Measurements from ENCODE around the gene CCDC88A.

GRCh38 chr2:55327470-55328230, 92.0 kb downstream of the CCDC88A start:
- no peak for TF ChIP-seq EZH2 (IDR thresholded peaks at IDR 0.05; ENCODE audit: borderline replicate concordance, low read depth, low read length, poor library complexity, severe bottlenecking)
- TF ChIP-seq, protein P1, sequence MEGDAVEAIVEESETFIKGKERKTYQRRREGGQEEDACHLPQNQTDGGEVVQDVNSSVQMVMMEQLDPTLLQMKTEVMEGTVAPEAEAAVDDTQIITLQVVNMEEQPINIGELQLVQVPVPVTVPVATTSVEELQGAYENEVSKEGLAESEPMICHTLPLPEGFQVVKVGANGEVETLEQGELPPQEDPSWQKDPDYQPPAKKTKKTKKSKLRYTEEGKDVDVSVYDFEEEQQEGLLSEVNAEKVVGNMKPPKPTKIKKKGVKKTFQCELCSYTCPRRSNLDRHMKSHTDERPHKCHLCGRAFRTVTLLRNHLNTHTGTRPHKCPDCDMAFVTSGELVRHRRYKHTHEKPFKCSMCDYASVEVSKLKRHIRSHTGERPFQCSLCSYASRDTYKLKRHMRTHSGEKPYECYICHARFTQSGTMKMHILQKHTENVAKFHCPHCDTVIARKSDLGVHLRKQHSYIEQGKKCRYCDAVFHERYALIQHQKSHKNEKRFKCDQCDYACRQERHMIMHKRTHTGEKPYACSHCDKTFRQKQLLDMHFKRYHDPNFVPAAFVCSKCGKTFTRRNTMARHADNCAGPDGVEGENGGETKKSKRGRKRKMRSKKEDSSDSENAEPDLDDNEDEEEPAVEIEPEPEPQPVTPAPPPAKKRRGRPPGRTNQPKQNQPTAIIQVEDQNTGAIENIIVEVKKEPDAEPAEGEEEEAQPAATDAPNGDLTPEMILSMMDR (conservative IDR thresholded peaks at IDR 0.05; ENCODE audit: low read depth, low read length) = no peak

Data from A673 (cell line).